ENCODE data around the gene RNF114. TPM values are rescaled to one million over a fixed set of nuclear protein-coding genes. Genes with fewer than 3 reads are reported as not detected.

RNF114 gene
- total and polyA plus RNA-seq, 2 donors (not counting 1 experiment from before 2014, with no cell fraction given): 65.2 to 70.2 TPM

DNA sequence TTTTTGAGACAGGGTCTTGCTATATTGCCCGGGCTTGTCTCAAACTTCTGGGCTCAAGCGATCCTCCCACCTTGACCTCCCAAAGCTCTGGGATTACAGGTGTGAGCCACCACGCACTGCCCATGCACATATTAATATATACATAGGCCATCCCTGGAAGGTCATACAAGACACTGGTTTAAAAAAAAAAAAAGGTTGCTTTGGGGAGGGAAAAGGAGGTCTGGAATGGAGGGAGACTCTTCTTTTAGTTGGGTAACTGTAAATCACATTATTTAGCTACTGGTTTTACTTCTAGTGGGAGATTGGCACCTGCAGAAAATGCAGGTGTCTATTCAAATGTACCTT lies 42.5 kb downstream of the RNF114 start:
- H3K4me2 ChIP-seq (ENCODE audit: extremely low read depth, insufficient read depth, low read length): no peak overlapping the region
- no peak overlapping the region for H3K27ac ChIP-seq (ENCODE audit: insufficient read depth, low read length)
- no peak overlapping the region for H2AFZ ChIP-seq (ENCODE audit: low read length)

GRCh38 chr20:49979030-49979832 lies 43.0 kb downstream of the RNF114 start:
- no peaks in the 10 kb centered on the region for H4K20me1 ChIP-seq (ENCODE audit: control insufficient read depth, extremely low read depth, insufficient read depth, low read length)
- H2AFZ ChIP-seq (ENCODE audit: low read length): peak overlapping the region; percentile 43
- H3K9ac ChIP-seq (ENCODE audit: insufficient read depth, low read length): no peak overlapping the region
- peaks cover 14% of the 10 kb centered on the region for H3K79me2 ChIP-seq (ENCODE audit: control insufficient read depth, insufficient read depth, low read length)
- H3K4me3 ChIP-seq (replicated peaks in 1 of 4; ENCODE audit: control extremely low read depth in 1 of 4, insufficient read depth in 1 of 4, low read depth in 3 of 4, low read length in 4 of 4): peak overlapping the region in 2 of 4 experiments; percentile 17 to 43
- H3K9me3 ChIP-seq (ENCODE audit: control insufficient read depth, insufficient read depth, low read depth, low read length): no peaks in the 10 kb centered on the region
- no peak overlapping the region for H3K27ac ChIP-seq (ENCODE audit: insufficient read depth, low read length)
- peak overlapping the region; percentile 88 for H3K4me2 ChIP-seq (ENCODE audit: extremely low read depth, insufficient read depth, low read length)
- DNase-seq (ENCODE audit: low read depth in 2 of 2): peak in 1 of 2 donors; percentile 48
- H3K4me1 ChIP-seq (ENCODE audit: control insufficient read depth, extremely low read depth, insufficient read depth, low read length): peaks cover 4% of the 10 kb centered on the region
- H3K27me3 ChIP-seq (ENCODE audit: control insufficient read depth, insufficient read depth, low read length): no peaks in the 10 kb centered on the region
- TF ChIP-seq CTCF (conservative IDR thresholded peaks at IDR 0.05 in 1 of 2, IDR thresholded peaks at IDR 0.05 in 1 of 2; ENCODE audit: low read depth in 1 of 2, low read length in 2 of 2) (peak; percentile 80 to 99), EZH2 (IDR thresholded peaks at IDR 0.05; ENCODE audit: low read length, missing control alignments) (no peak)
- peaks cover 2% of the 10 kb centered on the region for H3K36me3 ChIP-seq (ENCODE audit: control insufficient read depth, insufficient read depth, low read length)

More for the DNA sequence above, 42.5 kb downstream of the RNF114 start:
- H3K4me3 ChIP-seq (replicated peaks in 1 of 4; ENCODE audit: control extremely low read depth in 1 of 4, insufficient read depth in 1 of 4, low read depth in 3 of 4, low read length in 4 of 4): no peak overlapping the region
- H3K9me3 ChIP-seq (ENCODE audit: control insufficient read depth, insufficient read depth, low read depth, low read length): no peaks in the 10 kb centered on the region
- no peaks in the 10 kb centered on the region for H3K27me3 ChIP-seq (ENCODE audit: control insufficient read depth, insufficient read depth, low read length)
- H4K20me1 ChIP-seq (ENCODE audit: control insufficient read depth, extremely low read depth, insufficient read depth, low read length): no peaks in the 10 kb centered on the region
- TF ChIP-seq CTCF (conservative IDR thresholded peaks at IDR 0.05 in 1 of 2, IDR thresholded peaks at IDR 0.05 in 1 of 2; ENCODE audit: low read depth in 1 of 2, low read length in 2 of 2): no peak
- no peak for TF ChIP-seq EZH2 (IDR thresholded peaks at IDR 0.05; ENCODE audit: low read length, missing control alignments)
- peaks cover 8% of the 10 kb centered on the region for H3K79me2 ChIP-seq (ENCODE audit: control insufficient read depth, insufficient read depth, low read length)
- no peak overlapping the region for H3K9ac ChIP-seq (ENCODE audit: insufficient read depth, low read length)
- no peaks in the 10 kb centered on the region for H3K36me3 ChIP-seq (ENCODE audit: control insufficient read depth, insufficient read depth, low read length)
- H3K4me1 ChIP-seq (ENCODE audit: control insufficient read depth, extremely low read depth, insufficient read depth, low read length): peaks cover 3% of the 10 kb centered on the region
- no peak for DNase-seq (ENCODE audit: low read depth in 2 of 2)

DNA sequence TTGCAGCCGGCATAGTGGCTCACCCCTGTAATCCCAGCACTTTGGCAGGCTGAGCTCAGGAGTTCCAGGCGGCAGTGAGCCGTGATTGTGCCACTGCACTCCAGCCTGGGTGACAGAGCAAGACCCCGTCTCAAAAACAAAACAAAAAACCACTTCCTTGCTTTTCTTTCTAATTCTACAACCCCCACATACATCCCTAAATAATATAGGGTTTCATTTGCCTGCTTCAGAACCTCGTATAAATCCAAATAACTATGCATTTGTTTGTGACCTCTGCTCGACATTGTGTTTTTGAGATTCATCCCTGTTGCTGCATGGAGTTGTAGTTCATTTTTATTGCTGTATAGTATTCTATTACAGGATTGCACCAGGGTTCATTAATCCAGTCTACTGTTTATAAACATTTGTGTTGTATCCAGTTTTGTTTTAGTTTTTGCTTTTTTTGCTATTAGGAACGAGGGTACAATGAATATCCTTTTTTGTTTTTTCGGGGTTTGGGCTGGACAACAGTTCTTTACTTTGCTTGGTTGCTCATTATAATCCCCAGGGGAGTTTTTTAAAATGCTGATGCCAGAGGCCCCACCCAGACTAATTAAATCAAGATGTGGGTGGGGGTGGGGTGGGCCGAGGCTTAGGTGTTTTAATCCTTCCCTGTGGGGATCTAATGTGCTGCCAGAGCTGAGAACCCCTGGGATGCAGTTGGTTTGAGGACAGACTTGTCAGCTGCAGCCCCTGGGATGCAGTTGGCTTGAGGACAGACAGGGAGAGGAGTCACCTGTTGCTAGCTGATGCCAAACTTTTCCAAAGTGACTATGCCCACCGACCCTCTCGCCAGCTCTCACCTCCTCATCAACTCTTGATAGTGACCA lies 44.2 kb downstream of the RNF114 start:
- no peaks in the 10 kb centered on the region for H3K27me3 ChIP-seq (ENCODE audit: control insufficient read depth, insufficient read depth, low read length)
- H3K9ac ChIP-seq (ENCODE audit: insufficient read depth, low read length): no peak overlapping the region
- H3K4me2 ChIP-seq (ENCODE audit: extremely low read depth, insufficient read depth, low read length): no peak overlapping the region

More for the DNA sequence above, 44.2 kb downstream of the RNF114 start:
- TF ChIP-seq CTCF (conservative IDR thresholded peaks at IDR 0.05 in 1 of 2, IDR thresholded peaks at IDR 0.05 in 1 of 2; ENCODE audit: low read depth in 1 of 2, low read length in 2 of 2) (no peak), EZH2 (IDR thresholded peaks at IDR 0.05; ENCODE audit: low read length, missing control alignments) (no peak)
- Histone ChIP-seq H3K4me3 (replicated peaks in 1 of 4; ENCODE audit: control extremely low read depth in 1 of 4, insufficient read depth in 1 of 4, low read depth in 3 of 4, low read length in 4 of 4) (no peak overlapping the region), H3K4me1 (ENCODE audit: control insufficient read depth, extremely low read depth, insufficient read depth, low read length) (peaks cover 9% of the 10 kb centered on the region), H3K9me3 (ENCODE audit: control insufficient read depth, insufficient read depth, low read depth, low read length) (no peaks in the 10 kb centered on the region), H3K36me3 (ENCODE audit: control insufficient read depth, insufficient read depth, low read length) (peaks cover 5% of the 10 kb centered on the region), H3K27ac (ENCODE audit: insufficient read depth, low read length) (no peak overlapping the region), H3K79me2 (ENCODE audit: control insufficient read depth, insufficient read depth, low read length) (peaks cover 24% of the 10 kb centered on the region), H2AFZ (ENCODE audit: low read length) (no peak overlapping the region), H4K20me1 (ENCODE audit: control insufficient read depth, extremely low read depth, insufficient read depth, low read length) (no peaks in the 10 kb centered on the region)
- no peak for DNase-seq (ENCODE audit: low read depth in 2 of 2)
